EL (cell line): ENCODE results near the gene RTKN2.

Experiments
- DNase-seq: peaks from one replicate; pipeline ENCODE4 v3.0.0-alpha.2; 2016

RTKN2 gene

GRCh38 chr10:62170732-62171131 lies 97.9 kb downstream of the RTKN2 start:
- no peak for DNase-seq

GRCh38 chr10:62166331-62167131 lies 102.1 kb downstream of the RTKN2 start:
- peak; percentile 25 for DNase-seq

- no peak for DNase-seq
Measured at GRCh38 chr10:62165803-62166202, 102.8 kb downstream of the RTKN2 start.

GRCh38 chr10:62163024-62163423 lies 105.6 kb downstream of the RTKN2 start:
- DNase-seq, result no peak

- peak; percentile 30 for DNase-seq
Measured at GRCh38 chr10:62162261-62162981, 106.2 kb downstream of the RTKN2 start.

GRCh38 chr10:62159351-62159750 lies 109.3 kb downstream of the RTKN2 start:
- DNase-seq, result no peak

- no peak for DNase-seq
Measured at GRCh38 chr10:62157601-62158000, 111.0 kb downstream of the RTKN2 start.

GRCh38 chr10:62155054-62155680 lies 113.5 kb downstream of the RTKN2 start:
- DNase-seq, result no peak

- DNase-seq, result no peak
Measured at GRCh38 chr10:62154231-62154630, 114.4 kb downstream of the RTKN2 start.

- DNase-seq, result peak; percentile 55
Measured at GRCh38 chr10:62153191-62153590, 115.5 kb downstream of the RTKN2 start.

- no peak for DNase-seq
Measured at GRCh38 chr10:62149621-62150020, 119.0 kb downstream of the RTKN2 start.

- no peak for DNase-seq
Measured at GRCh38 chr10:62148155-62148554, 120.5 kb downstream of the RTKN2 start.

GRCh38 chr10:62147425-62147824 lies 121.2 kb downstream of the RTKN2 start:
- no peak for DNase-seq

GRCh38 chr10:62136931-62137330 lies 131.7 kb downstream of the RTKN2 start:
- peak; percentile 63 for DNase-seq

GRCh38 chr10:62133618-62134017 lies 135.0 kb downstream of the RTKN2 start:
- DNase-seq, result no peak
